ENCODE results near the gene RALGPS1.

RALGPS1 gene

GRCh38 chr9:127178686-127179632 is 264.4 kb downstream of the RALGPS1 start:
- DNase-seq: no peak

- no peak for DNase-seq
These were observed 265.3 kb downstream of the RALGPS1 start for GRCh38 chr9:127179633-127180441.

- no peak for DNase-seq
These were observed 266.1 kb downstream of the RALGPS1 start for GRCh38 chr9:127180457-127181314.

GRCh38 chr9:127181315-127181580 is 266.7 kb downstream of the RALGPS1 start:
- no peak for DNase-seq

GRCh38 chr9:127181595-127182190 is 267.1 kb downstream of the RALGPS1 start:
- no peak for DNase-seq

GRCh38 chr9:127182901-127183746 is 268.5 kb downstream of the RALGPS1 start:
- DNase-seq: no peak

GRCh38 chr9:127183814-127184582 is 269.4 kb downstream of the RALGPS1 start:
- no peak for DNase-seq

- no peak for DNase-seq
These were observed 270.1 kb downstream of the RALGPS1 start for GRCh38 chr9:127184641-127185040.

- no peak for DNase-seq
These were observed 270.6 kb downstream of the RALGPS1 start for GRCh38 chr9:127185181-127185580.

- no peak for DNase-seq
These were observed 271.6 kb downstream of the RALGPS1 start for GRCh38 chr9:127185931-127186781.

- no peak for DNase-seq
These were observed 272.2 kb downstream of the RALGPS1 start for GRCh38 chr9:127186806-127187205.

- no peak for DNase-seq
These were observed 272.8 kb downstream of the RALGPS1 start for GRCh38 chr9:127187231-127187956.

GRCh38 chr9:127188396-127188795 is 273.8 kb downstream of the RALGPS1 start:
- DNase-seq: no peak

GRCh38 chr9:127189628-127190027 is 275.0 kb downstream of the RALGPS1 start:
- DNase-seq: no peak

GRCh38 chr9:127192744-127193143 is 278.2 kb downstream of the RALGPS1 start:
- no peak for DNase-seq

GRCh38 chr9:127193483-127193882 is 278.9 kb downstream of the RALGPS1 start:
- no peak for DNase-seq

- DNase-seq: no peak
These were observed 280.5 kb downstream of the RALGPS1 start for GRCh38 chr9:127194881-127195713.
